A549 (cell line): Measurements from ENCODE around the gene KIAA0930. TPM values are rescaled to one million over a fixed set of nuclear protein-coding genes. Genes with fewer than 3 reads are reported as not detected.

Experiments
- ATAC-seq, 2 experiments: fragments of 200-7000 bp in 1 of 2; fragments of >200 bp in 1 of 2; cut with Nextera tagmentation in 1 of 2; cut with Tn5 transposase in 1 of 2; 3 replicates each; pipeline versions ENCODE4 v1.8.0 to v1.9.1; 2018 to 2020; ENCODE audit warnings: mild to moderate bottlenecking in 1 of 2, moderate library complexity in 1 of 2
- CTCF ChIA-PET: fragments of 300-600 bp; sonication (Branson Sonifier 250); formaldehyde crosslinking; extraction: SDS; loops from one replicate; lab custom pipeline; 2021; ENCODE audit warnings: antibody characterized with exemption, inconsistent platforms; lab: Yijun Ruan, JAX
- POLR2A ChIA-PET: fragments of 350-600 bp; formaldehyde crosslinking; extraction: SDS; loops from one replicate; lab custom pipeline; 2021; ENCODE audit warnings: antibody characterized with exemption, inconsistent platforms; lab: Yijun Ruan, JAX
- DNase-seq, 2 experiments: peaks; one replicate each; pipeline versions ENCODE4 v3.0.0 to v3.0.0-alpha.2; 2011 to 2016; ENCODE audit warnings: low read depth in 1 of 2, low spot score in 1 of 2
- FAIRE-seq: peaks from 2 replicates; lab custom pipeline; 2011; peaks lifted over from hg19 to GRCh38; lab: Jason Lieb, UNC
- H3K27ac ChIP-seq, 2 experiments: fragments of >200 bp; sonication (Bioruptor Twin); formaldehyde crosslinking; 3 replicates each; pipeline ENCODE4 v1.5.1; 2016 to 2017
- H3K4me1 ChIP-seq: fragments of >200 bp; sonication (Bioruptor Twin); formaldehyde crosslinking; 3 replicates; pipeline ENCODE4 v1.6.1; 2016
- H3K4me2 ChIP-seq: fragments of >200 bp; sonication (Bioruptor Twin); formaldehyde crosslinking; 3 replicates; pipeline ENCODE4 v1.6.1; 2016
- H3K4me3 ChIP-seq: fragments of >200 bp; sonication (Bioruptor Twin); formaldehyde crosslinking; 3 replicates; pipeline ENCODE4 v1.5.1; 2016
- H3K9me3 ChIP-seq: fragments of >200 bp; sonication (Bioruptor Twin); formaldehyde crosslinking; 3 replicates; pipeline ENCODE4 v1.6.1; 2016
- CBX8 ChIP-seq: fragments of 200-600 bp; sonication (generic); IDR thresholded peaks from 2 replicates; pipeline ENCODE4 v1.6.1; 2016
- CTCF ChIP-seq: fragments of >200 bp; sonication (Bioruptor Twin); formaldehyde crosslinking; IDR thresholded peaks from 3 replicates; pipeline ENCODE4 v1.5.1; 2016
- E2F6 ChIP-seq: IDR thresholded peaks from 2 replicates; pipeline ENCODE4 v1.6.1; 2012; ENCODE audit warnings: low read depth, borderline replicate concordance
- EHF ChIP-seq: fragments of 250-450 bp; sonication (Bioruptor Pico); IDR thresholded peaks from 2 replicates; pipeline ENCODE4 v1.5.0; 2020; ENCODE audit warnings: mild to moderate bottlenecking
- EHMT2 ChIP-seq: fragments of 200-600 bp; sonication (generic); IDR thresholded peaks from 2 replicates; pipeline ENCODE4 v1.6.1; 2016; ENCODE audit warnings: antibody characterized with exemption, low read depth, mild to moderate bottlenecking, moderate library complexity
- EP300 ChIP-seq, 2 experiments: fragments of >200 bp; sonication (Bioruptor Twin); formaldehyde crosslinking; IDR thresholded peaks; 2 replicates in 1 of 2; 3 replicates in 1 of 2; pipeline ENCODE4 v1.6.1; 2016 to 2017
- ESRRA ChIP-seq: fragments of 150-350 bp; IDR thresholded peaks from 2 replicates; pipeline ENCODE4 v1.6.1; 2014; ENCODE audit warnings: mild to moderate bottlenecking, low read length, borderline replicate concordance
- FOSB ChIP-seq: fragments of 250-450 bp; sonication (Bioruptor Pico); IDR thresholded peaks from 2 replicates; pipeline ENCODE4 v1.5.0; 2020; ENCODE audit warnings: mild to moderate bottlenecking, moderate library complexity
- FOXS1 ChIP-seq: fragments of 250-450 bp; sonication (Bioruptor Pico); IDR thresholded peaks from 2 replicates; pipeline ENCODE4 v1.5.0; 2020; ENCODE audit warnings: mild to moderate bottlenecking, moderate library complexity
- HEYL ChIP-seq: fragments of 250-450 bp; sonication (Bioruptor Pico); IDR thresholded peaks from 2 replicates; pipeline ENCODE4 v1.8.0; 2021; ENCODE audit warnings: mild to moderate bottlenecking, moderate library complexity
- HOXA7 ChIP-seq: fragments of 250-450 bp; sonication (Bioruptor Pico); IDR thresholded peaks from 2 replicates; pipeline ENCODE4 v1.5.0; 2020; ENCODE audit warnings: mild to moderate bottlenecking, moderate library complexity
- KDM1A ChIP-seq: fragments of 200-600 bp; sonication (generic); IDR thresholded peaks from 2 replicates; pipeline ENCODE4 v1.6.1; 2016; ENCODE audit warnings: low read depth, mild to moderate bottlenecking
- KDM5A ChIP-seq: fragments of 200-600 bp; sonication (generic); IDR thresholded peaks from 2 replicates; pipeline ENCODE4 v1.6.1; 2016; ENCODE audit warnings: antibody characterized with exemption, mild to moderate bottlenecking
- MAX ChIP-seq: IDR thresholded peaks from 2 replicates; pipeline ENCODE4 v1.6.1; 2012
- MYC ChIP-seq: IDR thresholded peaks from 2 replicates; pipeline ENCODE4 v1.6.1; 2012; ENCODE audit warnings: mild to moderate bottlenecking, inconsistent platforms, low read length, improper control_type of control experiment, borderline replicate concordance
- NFE2L2 ChIP-seq: fragments of 150-350 bp; conservative IDR thresholded peaks from 2 replicates; pipeline ENCODE4 v1.6.1; 2014; ENCODE audit warnings: low read length
- NPAS2 ChIP-seq: fragments of 250-450 bp; sonication (Bioruptor Pico); IDR thresholded peaks from 2 replicates; pipeline ENCODE4 v1.8.0; 2022; ENCODE audit warnings: mild to moderate bottlenecking, moderate library complexity, borderline replicate concordance
- NR3C1 ChIP-seq: fragments of >200 bp; sonication (Bioruptor Twin); formaldehyde crosslinking; IDR thresholded peaks from 3 replicates; pipeline ENCODE4 v1.6.1; 2017
- POLR2A ChIP-seq: IDR thresholded peaks from 2 replicates; pipeline ENCODE4 v1.6.1; 2012; ENCODE audit warnings: mild to moderate bottlenecking, low read length
- POLR2AphosphoS2 ChIP-seq: conservative IDR thresholded peaks from 2 replicates; pipeline ENCODE4 v1.6.1; 2012; ENCODE audit warnings: low read length, improper control_type of control experiment, inconsistent platforms
- RAD21 ChIP-seq, 2 experiments: fragments of >200 bp in 1 of 2; sonication (Bioruptor Twin) in 1 of 2; formaldehyde crosslinking in 1 of 2; IDR thresholded peaks in 1 of 2; conservative IDR thresholded peaks in 1 of 2; 2 replicates in 1 of 2; 3 replicates in 1 of 2; pipeline ENCODE4 v1.6.1; 2012 to 2018; ENCODE audit warnings: inconsistent platforms in 1 of 2
- RFX5 ChIP-seq: fragments of 450-650 bp; IDR thresholded peaks from 2 replicates; pipeline ENCODE4 v1.7.1; 2014; ENCODE audit warnings: antibody characterized with exemption, mild to moderate bottlenecking, moderate library complexity
- RNF2 ChIP-seq: fragments of 200-600 bp; sonication (generic); IDR thresholded peaks from 2 replicates; pipeline ENCODE4 v1.6.1; 2016; ENCODE audit warnings: low read depth, mild to moderate bottlenecking, antibody characterized with exemption, moderate library complexity, borderline replicate concordance
- SMC3 ChIP-seq: fragments of >200 bp; sonication (Bioruptor Twin); formaldehyde crosslinking; IDR thresholded peaks from 3 replicates; pipeline ENCODE4 v1.6.1; 2018; ENCODE audit warnings: inconsistent platforms
- TFCP2L1 ChIP-seq: fragments of 250-450 bp; sonication (Bioruptor Pico); IDR thresholded peaks from 2 replicates; pipeline ENCODE4 v1.5.0; 2021; ENCODE audit warnings: mild to moderate bottlenecking
- USF2 ChIP-seq: fragments of 450-650 bp; IDR thresholded peaks from 2 replicates; pipeline ENCODE4 v1.6.1; 2014; ENCODE audit warnings: antibody characterized with exemption
- ZSCAN20 ChIP-seq: fragments of 250-450 bp; sonication (Bioruptor Pico); IDR thresholded peaks from 2 replicates; pipeline ENCODE4 v1.8.0; 2022; ENCODE audit warnings: mild to moderate bottlenecking, moderate library complexity
- WGBS: methylation state at CpG from one replicate; pipeline ENCODE4 v1.1.6; 2017; ENCODE audit errors: missing lambda C conversion rate; 5-methylcytosine and 5-hydroxymethylcytosine counted together
- polyA plus RNA-seq, 4 experiments: library from polyadenylated mRNA; depleted of rRNA in 3 of 4; stranded (reverse); fragments of >200 nt; fragmentation: RNase III in 1 of 4; extraction: RNeasy Plus Mini Kit Qiagen cat#74134 plus additional on column Dnase treatment in 1 of 4; gene quantifications; 2 replicates in 3 of 4; 3 replicates in 1 of 4; pipeline ENCODE4 v1.2.3, GENCODE V29; 2011 to 2017

KIAA0930 gene
- polyA plus RNA-seq, 2 of the 4 experiments (the other 2 are of a cell fraction), result 47.7 to 60.0 TPM

GRCh38 chr22:45265535-45265934, 24.8 kb upstream of the KIAA0930 start:
- Histone ChIP-seq H3K9me3 (no peaks in the 10 kb centered on the region), H3K4me3 (no peak overlapping the region), H3K4me1 (peaks cover 15% of the 10 kb centered on the region), H3K27ac (no peak overlapping the region), H3K4me2 (no peak overlapping the region)
- ChIA-PET CTCF (interaction anchor here (0.9 to 1.4 kb wide), 3 partner anchors 169 to 289 kb away, joined by 3 to 4 read pairs (median 4); no protein-coding TSS in a partner anchor), POLR2A (no interaction called here)
- ATAC-seq (no peak), FAIRE-seq (no peak), DNase-seq (no peak)
- TF ChIP-seq FOXS1 (CRISPR knock-in tag) (no peak), EHF (CRISPR knock-in tag) (no peak), NFE2L2 (no peak), POLR2AphosphoS2 (no peak), EHMT2 (no peak), E2F6 (no peak), NR3C1 (no peak), RNF2 (no peak), EP300 (IDR thresholded peaks at IDR 0.05) (no peak), KDM1A (no peak), NPAS2 (CRISPR knock-in tag) (no peak), ESRRA (no peak), HEYL (CRISPR knock-in tag) (no peak), TFCP2L1 (CRISPR knock-in tag) (no peak), FOSB (CRISPR knock-in tag) (no peak), RAD21 (conservative IDR thresholded peaks at IDR 0.05 in 1 of 2, IDR thresholded peaks at IDR 0.05 in 1 of 2) (no peak), POLR2A (no peak), ZSCAN20 (no peak)
- WGBS, result 83% methylated on average over 7 of the region's 7 CpGs

GRCh38 chr22:45263463-45264269, 23.0 kb upstream of the KIAA0930 start:
- ATAC-seq (peak; percentile 90 to 96), FAIRE-seq (no peak)

More at GRCh38 chr22:45263463-45264269, 23.0 kb upstream of the KIAA0930 start:
- peak; percentile 80 to 81 for DNase-seq
- Histone ChIP-seq H3K4me2 (0 out of 3 replicates have a peak overlapping the region, but pooled peaks have one; percentile 23), H3K4me1 (peaks cover 12% of the 10 kb centered on the region), H3K9me3 (no peaks in the 10 kb centered on the region), H3K4me3 (no peak overlapping the region), H3K27ac (peak overlapping the region; percentile 60 to 87)
- 31% methylated on average over 15 of the region's 17 CpGs for WGBS
- CTCF ChIA-PET, result interaction anchor here (0.6 to 3.3 kb wide), 25 partner anchors 11 to 558 kb away, joined by 3 to 13 read pairs (median 4); partner anchors contain the start of gene NUP50
- TF ChIP-seq RFX5, result no peak
- peak; percentile 60 for TF ChIP-seq CTCF
- no peak for TF ChIP-seq HOXA7
- TF ChIP-seq SMC3, result peak; percentile 82
- TF ChIP-seq USF2, result peak; percentile 46; the same call in 1 of the 2 replicates
- TF ChIP-seq RAD21 (conservative IDR thresholded peaks at IDR 0.05 in 1 of 2, IDR thresholded peaks at IDR 0.05 in 1 of 2), result peak; percentile 83 to 84
- TF ChIP-seq KDM5A, result no peak
- no peak for TF ChIP-seq RNF2
- TF ChIP-seq MYC, result peak; percentile 93
- TF ChIP-seq E2F6, result peak; percentile 83
- TF ChIP-seq MAX, result peak; percentile 98
- no peak for TF ChIP-seq CBX8
- POLR2A ChIA-PET, result no interaction called here
